Measurements from ENCODE around the gene SRSF11.

DNA sequence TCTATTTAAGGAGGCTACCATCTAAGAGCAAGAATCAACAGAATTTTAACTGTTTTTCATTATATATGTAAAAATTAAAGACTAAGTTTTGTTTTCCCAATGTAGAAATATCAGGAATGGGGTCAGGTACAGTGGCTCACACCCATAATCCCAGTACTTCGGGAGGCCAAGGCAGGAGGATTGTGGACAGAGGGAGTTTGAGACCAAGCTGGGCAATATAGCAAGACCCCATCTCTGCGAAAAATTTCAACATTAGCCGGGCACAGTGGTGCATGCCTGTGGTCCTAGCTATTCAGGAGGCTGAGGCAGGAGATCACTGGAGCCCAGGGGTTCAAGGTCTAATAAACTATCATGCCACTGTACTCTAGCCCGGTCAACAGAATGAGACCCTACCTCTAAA, 21.1 kb upstream of the SRSF11 start:
- TF ChIP-seq, protein P1, sequence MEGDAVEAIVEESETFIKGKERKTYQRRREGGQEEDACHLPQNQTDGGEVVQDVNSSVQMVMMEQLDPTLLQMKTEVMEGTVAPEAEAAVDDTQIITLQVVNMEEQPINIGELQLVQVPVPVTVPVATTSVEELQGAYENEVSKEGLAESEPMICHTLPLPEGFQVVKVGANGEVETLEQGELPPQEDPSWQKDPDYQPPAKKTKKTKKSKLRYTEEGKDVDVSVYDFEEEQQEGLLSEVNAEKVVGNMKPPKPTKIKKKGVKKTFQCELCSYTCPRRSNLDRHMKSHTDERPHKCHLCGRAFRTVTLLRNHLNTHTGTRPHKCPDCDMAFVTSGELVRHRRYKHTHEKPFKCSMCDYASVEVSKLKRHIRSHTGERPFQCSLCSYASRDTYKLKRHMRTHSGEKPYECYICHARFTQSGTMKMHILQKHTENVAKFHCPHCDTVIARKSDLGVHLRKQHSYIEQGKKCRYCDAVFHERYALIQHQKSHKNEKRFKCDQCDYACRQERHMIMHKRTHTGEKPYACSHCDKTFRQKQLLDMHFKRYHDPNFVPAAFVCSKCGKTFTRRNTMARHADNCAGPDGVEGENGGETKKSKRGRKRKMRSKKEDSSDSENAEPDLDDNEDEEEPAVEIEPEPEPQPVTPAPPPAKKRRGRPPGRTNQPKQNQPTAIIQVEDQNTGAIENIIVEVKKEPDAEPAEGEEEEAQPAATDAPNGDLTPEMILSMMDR (IDR thresholded peaks at IDR 0.05) = no peak
- no peak for TF ChIP-seq POLR2A (IDR thresholded peaks at IDR 0.05)

Measured in esophagus squamous epithelium (tissue), 4 donors.